ENCODE results near the gene CTAGE9.

DNA sequence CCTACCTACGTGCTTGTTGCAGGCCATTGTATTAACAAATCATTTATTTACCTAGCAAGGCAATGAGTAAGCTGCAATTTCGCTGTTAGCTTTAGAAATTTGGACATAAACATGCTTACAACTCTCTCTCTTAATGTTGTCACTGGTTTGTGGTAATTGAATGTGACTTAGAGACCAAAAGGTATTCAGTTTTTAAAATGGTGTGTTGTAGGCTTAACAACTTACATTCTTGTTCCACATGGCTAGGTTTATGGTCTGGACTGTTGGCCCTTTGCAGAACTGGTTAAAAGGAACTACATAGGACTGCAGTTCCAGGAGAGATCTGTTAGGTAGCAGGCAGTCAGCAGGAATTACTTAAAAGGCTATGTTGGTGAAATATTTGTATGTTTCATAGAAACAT, 10.3 kb upstream of the CTAGE9 start:
- TF ChIP-seq POLR2A (IDR thresholded peaks at IDR 0.05) (no peak), CTCF (IDR thresholded peaks at IDR 0.05 in 4 of 5, conservative IDR thresholded peaks at IDR 0.05 in 1 of 5) (no peak)

All from gastrocnemius medialis (tissue), 4 donors.